HepG2 (cell line): Measurements from ENCODE around the gene SCAF8. TPM values are rescaled to one million over a fixed set of nuclear protein-coding genes. Genes with fewer than 3 reads are reported as not detected.

Experiments used
- CEBPZ ChIP-seq: IDR thresholded peaks from 2 replicates; pipeline ENCODE4 v1.6.1; 2012; ENCODE audit warnings: low read length, improper control_type of control experiment
- ELF4 ChIP-seq: sonication (generic); formaldehyde crosslinking; IDR thresholded peaks from 2 replicates; pipeline ENCODE4 v1.5.0; 2020; ENCODE audit warnings: missing genetic modification reagents, mild to moderate bottlenecking, moderate library complexity, borderline replicate concordance
- GRHL1 ChIP-seq: sonication (generic); formaldehyde crosslinking; conservative IDR thresholded peaks from 2 replicates; pipeline ENCODE4 v1.8.0; 2022; ENCODE audit warnings: missing genetic modification reagents
- HNF4G ChIP-seq, 2 experiments: sonication (generic) in 1 of 2; formaldehyde crosslinking in 1 of 2; IDR thresholded peaks; 2 replicates each; pipeline versions ENCODE4 v1.4.0 to v1.6.1; 2011 to 2020; ENCODE audit warnings: borderline replicate concordance in 2 of 2, low read depth in 2 of 2, mild to moderate bottlenecking in 2 of 2, low read length in 1 of 2, missing genetic modification reagents in 1 of 2, moderate library complexity in 1 of 2
- MTA3 ChIP-seq: sonication (generic); formaldehyde crosslinking; IDR thresholded peaks from 2 replicates; pipeline ENCODE4 v1.4.0; 2020; ENCODE audit warnings: missing genetic modification reagents
- PBX2 ChIP-seq: IDR thresholded peaks from 2 replicates; pipeline ENCODE4 v1.6.1; 2016; ENCODE audit warnings: control low read depth
- SMC3 ChIP-seq: IDR thresholded peaks from 2 replicates; pipeline ENCODE4 v1.6.1; 2011; ENCODE audit warnings: low read length, improper control_type of control experiment
- TERF1 ChIP-seq: sonication (generic); formaldehyde crosslinking; IDR thresholded peaks from 2 replicates; pipeline ENCODE4 v1.8.0; 2022; ENCODE audit warnings: mild to moderate bottlenecking, missing genetic modification reagents, moderate library complexity
- TFE3 ChIP-seq: IDR thresholded peaks from 2 replicates; pipeline ENCODE4 v1.6.1; 2016
- ZHX1 ChIP-seq: sonication (generic); formaldehyde crosslinking; IDR thresholded peaks from 2 replicates; pipeline ENCODE4 v1.8.1; 2022; ENCODE audit warnings: low read depth, mild to moderate bottlenecking, missing genetic modification reagents
- ZNF180 ChIP-seq: sonication (generic); formaldehyde crosslinking; IDR thresholded peaks from 2 replicates; pipeline ENCODE4 v1.4.0; 2020; ENCODE audit warnings: low read depth, missing genetic modification reagents, borderline replicate concordance
- ZNF501 ChIP-seq: sonication (generic); formaldehyde crosslinking; IDR thresholded peaks from 2 replicates; pipeline ENCODE4 v1.5.1; 2020; ENCODE audit warnings: mild to moderate bottlenecking, moderate library complexity, missing genetic modification reagents
- ZNF558 ChIP-seq: sonication (generic); formaldehyde crosslinking; IDR thresholded peaks from 2 replicates; pipeline ENCODE4 v1.9.0; 2022; ENCODE audit warnings: mild to moderate bottlenecking, missing genetic modification reagents, borderline replicate concordance
- ZNF75D ChIP-seq: sonication (generic); formaldehyde crosslinking; IDR thresholded peaks from 2 replicates; pipeline ENCODE4 v1.8.1; 2023; ENCODE audit warnings: missing genetic modification reagents, mild to moderate bottlenecking, borderline replicate concordance
- ZSCAN9 ChIP-seq: IDR thresholded peaks from 2 replicates; pipeline ENCODE4 v1.6.1; 2016; ENCODE audit warnings: borderline replicate concordance
- polyA plus RNA-seq, 8 experiments: library from polyadenylated mRNA; depleted of rRNA in 3 of 8; stranded (reverse) in 7 of 8; unstranded in 1 of 8; fragments of >200 nt; fragmentation: Illumina TruSeq in 4 of 8; extraction: Trizol in 4 of 8; gene quantifications; 2 replicates each; pipeline versions ENCODE4 v1.2.1 to v1.2.3, GENCODE V29; 2011 to 2016; ENCODE audit warnings: low read depth in 4 of 8, missing spikeins in 1 of 8, mixed read lengths in 1 of 8; ENCODE audit not compliant: insufficient read depth in 1 of 8
- total RNA-seq, 5 experiments: library from RNA; depleted of rRNA; stranded (reverse); fragments of >200 nt; fragmentation: Illumina TruSeq; extraction: Trizol; gene quantifications; 2 replicates each; pipeline ENCODE4 v1.2.3, GENCODE V29; 2016; ENCODE audit warnings: low read depth in 1 of 5

SCAF8 gene
- total and polyA plus RNA-seq, 2 of the 13 experiments (the other 11 are each of a cell fraction or from before 2014, with no cell fraction given): 15.3 to 40.8 TPM

- TF ChIP-seq ZHX1 (CRISPR knock-in tag) (no peak), ZSCAN9 (CRISPR knock-in tag) (0 out of 2 replicates have a peak, but pooled peaks have one; percentile 34), TERF1 (CRISPR knock-in tag) (no peak), ZNF75D (CRISPR knock-in tag) (no peak), ZNF501 (CRISPR knock-in tag) (no peak), ELF4 (no peak), PBX2 (CRISPR knock-in tag) (no peak), MTA3 (CRISPR knock-in tag) (no peak), GRHL1 (CRISPR knock-in tag) (no peak), HNF4G (IDR thresholded peaks at IDR 0.05; ENCODE audit: borderline replicate concordance, low read depth, low read length) (no peak), HNF4G (CRISPR knock-in tag; IDR thresholded peaks at IDR 0.05; ENCODE audit: borderline replicate concordance, low read depth) (no peak), SMC3 (peak; percentile 58), CEBPZ (no peak), ZNF180 (CRISPR knock-in tag) (no peak), TFE3 (CRISPR knock-in tag) (no peak), ZNF558 (CRISPR knock-in tag) (no peak)
These were observed 135.0 kb downstream of the SCAF8 start (continued) for GRCh38 chr6:154868143-154868594.
